Endometrial microvascular endothelial cells (primary cell): Measurements from ENCODE around the gene SEL1L3. TPM values are rescaled to one million over a fixed set of nuclear protein-coding genes. Genes with fewer than 3 reads are reported as not detected.

Experiments used
- in situ Hi-C: cut with HindIII; loops from 2 replicates; pipeline ENCODE4 v1.10.0; 2017; ENCODE audit warnings: low sequenced_read_pairs, low pct_unique_long_range_greater_than_20kb; ENCODE audit errors: inconsistent ontology term
- total RNA-seq: library from RNA; depleted of rRNA; stranded (reverse); fragments of >200 nt; gene quantifications from one replicate; pipeline ENCODE4 v1.2.3, GENCODE V29; 2015; ENCODE audit errors: inconsistent ontology term

The SEL1L3 gene
- total RNA-seq, 1 donor from 2014 or later: 58.4 TPM

DNA sequence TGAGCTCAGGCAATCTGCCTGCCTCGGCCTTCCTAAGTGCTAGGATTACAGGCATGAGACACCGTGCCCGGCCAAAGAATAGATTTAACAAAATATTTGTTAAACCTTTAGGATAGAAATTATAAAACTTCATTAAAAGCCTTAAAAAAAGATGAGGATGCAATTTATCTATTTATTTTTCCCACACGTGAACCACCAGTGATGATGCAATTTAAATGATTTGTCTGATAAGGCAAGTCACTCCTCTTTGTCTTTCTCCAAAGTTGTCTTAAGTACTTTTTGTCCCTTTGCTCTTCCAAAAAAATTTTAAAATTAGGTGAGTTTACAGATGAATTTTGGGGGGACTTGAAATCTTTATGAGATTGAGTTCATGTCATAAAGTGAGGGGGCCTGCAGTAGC, 149.0 kb downstream of the SEL1L3 start:
- in situ Hi-C loops: no loop called here

DNA sequence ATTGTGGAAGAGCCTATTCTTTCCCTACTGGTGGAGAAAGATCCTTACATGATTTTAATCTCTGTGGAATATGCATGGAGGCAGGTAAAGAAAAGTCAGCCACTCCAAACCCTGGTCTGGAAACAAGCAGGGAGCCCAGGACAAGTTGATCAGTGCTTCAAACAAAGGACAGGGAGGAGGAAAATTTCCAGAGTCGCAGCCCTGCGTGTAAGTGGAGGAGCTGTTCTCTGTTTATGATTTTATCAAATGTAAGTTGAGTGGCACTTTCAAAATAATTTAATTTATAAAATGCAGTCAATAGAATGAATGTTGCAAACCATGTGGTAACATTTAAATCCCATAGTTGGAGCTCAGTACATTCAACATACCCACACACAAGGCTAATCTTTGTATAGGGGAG, 150.2 kb downstream of the SEL1L3 start:
- in situ Hi-C loops: no loop called here

DNA sequence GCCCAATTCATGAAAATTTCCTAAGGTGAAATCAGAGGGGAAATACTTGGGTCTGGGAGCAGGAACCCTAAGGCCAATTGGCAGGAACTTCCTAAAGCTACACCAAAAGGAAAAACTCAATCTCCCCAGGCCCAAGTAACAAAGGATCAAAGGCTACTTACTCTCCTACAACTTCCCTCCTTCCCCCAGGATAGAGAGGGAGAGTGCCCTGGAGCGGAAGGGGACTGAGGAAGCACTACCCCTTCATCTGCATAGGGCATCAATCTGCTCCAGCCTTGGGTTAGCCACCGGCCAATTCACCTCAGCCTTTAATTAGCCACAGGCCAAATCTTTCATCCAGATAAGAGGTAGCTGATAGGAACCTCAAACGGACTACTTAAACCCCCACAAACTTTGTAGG, 152.2 kb downstream of the SEL1L3 start:
- in situ Hi-C loops: no loop called here

DNA sequence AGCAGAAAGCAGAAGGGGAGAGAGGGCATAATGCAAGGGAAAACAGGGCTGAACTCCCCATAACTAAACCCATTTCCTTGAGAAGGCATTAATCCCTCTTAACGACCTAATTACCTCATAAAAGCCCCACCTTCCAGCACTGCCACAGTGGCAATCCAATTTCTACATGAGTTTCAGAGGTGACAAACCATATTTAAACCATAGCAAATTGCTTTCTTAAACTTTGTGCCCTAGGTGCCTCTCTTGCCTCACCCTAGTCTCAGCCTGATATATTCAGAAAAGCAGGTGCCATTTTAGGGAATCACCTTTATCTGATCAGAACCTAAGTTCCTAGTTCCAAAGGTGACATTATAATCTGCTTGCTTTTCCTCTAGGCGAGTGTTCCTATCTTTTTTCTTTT, 158.3 kb downstream of the SEL1L3 start:
- in situ Hi-C loops: no loop called here

DNA sequence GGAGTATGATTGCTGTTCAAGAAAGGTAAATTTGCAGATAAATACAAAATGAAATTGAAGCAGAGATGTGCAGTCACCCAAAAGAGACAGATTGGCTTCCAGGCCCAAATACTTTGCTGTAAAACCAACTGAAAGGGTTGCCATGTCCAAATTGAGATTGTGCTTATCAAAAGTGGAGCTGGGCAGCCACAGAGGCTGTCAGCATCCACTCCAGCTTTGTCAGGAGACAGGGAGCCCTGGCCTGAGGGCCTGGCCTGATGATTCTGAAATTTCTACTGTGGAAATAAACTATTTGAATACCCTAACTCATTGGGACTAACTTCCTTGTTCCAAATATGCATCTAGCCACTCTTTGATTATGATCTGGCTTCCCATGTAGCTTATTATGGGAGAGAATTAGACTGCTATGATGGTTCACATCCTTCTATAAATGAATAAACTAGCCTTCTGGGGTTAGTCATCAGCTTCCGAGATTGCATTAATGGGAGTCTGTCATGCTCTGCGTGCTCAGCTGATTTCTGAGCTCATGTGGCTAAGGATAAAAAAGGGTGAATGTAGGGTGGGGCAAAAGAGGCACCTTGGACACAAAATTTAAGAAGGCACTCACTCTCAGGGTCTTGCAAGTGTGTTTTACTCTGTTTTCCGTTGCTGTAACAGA, 158.9 kb downstream of the SEL1L3 start:
- in situ Hi-C loops: no loop called here

DNA sequence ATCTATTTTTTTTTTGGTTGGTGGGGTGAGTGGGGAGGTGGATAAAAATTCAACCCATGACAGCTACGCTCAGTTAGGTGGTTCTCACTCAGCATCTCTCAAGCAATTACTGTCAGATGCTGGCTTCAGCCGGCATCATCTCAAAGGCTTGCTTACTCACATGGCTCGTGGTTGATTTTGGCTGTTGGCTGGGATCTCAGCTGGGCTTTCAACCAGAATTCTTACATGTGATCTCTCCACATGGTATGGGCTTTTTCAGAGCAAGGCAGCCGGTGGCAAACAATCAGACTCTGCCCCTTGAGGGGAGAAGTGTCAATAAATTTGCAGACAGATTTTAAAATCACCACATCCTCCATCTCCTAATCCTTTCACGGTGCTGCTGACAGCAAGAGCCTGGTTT, 159.9 kb downstream of the SEL1L3 start:
- in situ Hi-C loops: no loop called here

DNA sequence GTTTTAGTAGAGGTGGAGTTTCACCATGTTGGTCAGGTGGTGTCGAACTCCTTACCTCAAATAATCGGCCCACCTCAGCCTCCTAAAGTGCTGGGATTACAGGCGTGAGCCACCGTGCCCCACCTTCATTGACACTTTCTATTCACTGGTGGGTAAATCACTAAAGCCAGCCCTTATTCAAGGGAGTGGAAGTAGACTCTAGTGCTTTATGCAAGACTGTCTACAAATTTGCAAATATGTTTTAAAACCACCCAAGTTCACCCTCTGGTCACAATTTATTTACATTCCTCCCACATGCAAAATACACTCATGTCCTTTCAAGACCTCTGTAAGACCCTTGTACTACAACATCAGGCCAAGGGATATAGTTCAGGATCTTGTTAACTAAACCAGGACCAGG, 162.1 kb downstream of the SEL1L3 start:
- in situ Hi-C loops: no loop called here

DNA sequence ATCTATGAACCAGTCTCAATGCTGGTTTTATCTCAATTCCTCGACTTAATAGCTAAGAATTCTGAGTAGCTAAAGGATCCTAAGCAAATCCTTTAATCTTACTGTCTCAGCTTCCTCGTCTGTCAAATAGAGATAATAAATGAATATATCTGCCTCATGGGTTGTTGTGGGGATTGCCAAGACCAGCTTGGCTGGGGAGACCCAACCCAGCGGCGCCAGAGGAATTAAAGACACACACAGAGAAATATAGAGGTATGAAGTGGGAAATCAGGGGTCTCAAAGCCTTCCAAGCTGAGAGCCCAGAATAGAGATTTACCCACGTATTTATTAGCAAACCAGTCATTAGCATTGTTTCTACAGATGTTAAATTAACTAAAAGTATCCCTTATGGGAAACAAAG, 165.3 kb downstream of the SEL1L3 start:
- in situ Hi-C loops: no loop called here

Other genes starting within 250 kb of the SEL1L3 start
- not detected for gene SLC34A2, start 207.1 kb downstream of the SEL1L3 start, total RNA-seq
- 28.1 TPM for gene SMIM20, start 51.2 kb upstream of the SEL1L3 start, total RNA-seq